ENCODE measurements around the gene GRID1. TPM values are rescaled to one million over a fixed set of nuclear protein-coding genes. Genes with fewer than 3 reads are reported as not detected.

GRID1 gene
- total RNA-seq, 2 experiments from 2014 or later = not detected

DNA sequence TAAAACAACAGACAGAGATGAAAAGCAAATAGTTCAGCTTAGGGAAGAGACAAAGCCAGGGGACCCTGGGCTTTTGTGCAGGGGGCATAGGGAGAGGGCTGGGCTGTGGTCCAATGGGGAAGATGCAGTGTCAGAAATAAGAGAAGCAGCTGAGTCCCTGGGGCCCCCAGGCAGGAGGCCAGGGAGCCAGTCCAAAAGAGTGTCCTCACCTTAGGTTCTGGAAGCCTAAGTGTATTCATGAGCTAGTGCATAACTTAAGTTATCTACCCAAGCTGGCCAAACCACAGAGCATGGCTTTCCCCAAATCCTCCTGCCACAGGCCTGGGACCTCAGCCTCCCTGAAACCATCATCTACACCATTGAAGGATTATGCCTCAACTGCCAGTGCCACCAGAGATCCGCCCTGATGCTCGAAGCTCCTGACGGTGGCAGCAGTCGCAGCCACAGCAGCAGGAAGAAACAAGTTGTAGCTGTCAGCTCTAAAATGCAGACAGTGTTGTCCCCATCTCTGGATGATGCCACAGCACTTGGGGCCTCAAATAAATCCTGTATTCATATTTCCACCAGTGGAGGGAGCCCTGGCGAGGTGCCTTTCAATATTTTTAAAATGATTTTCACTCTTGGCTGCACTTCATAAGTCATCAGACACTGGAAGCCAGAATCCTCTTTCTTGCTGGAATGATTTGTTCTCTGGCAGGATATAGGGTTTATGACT lies 574.6 kb downstream of the GRID1 start:
- no peak overlapping the region for H3K27ac Mint-ChIP-seq

DNA sequence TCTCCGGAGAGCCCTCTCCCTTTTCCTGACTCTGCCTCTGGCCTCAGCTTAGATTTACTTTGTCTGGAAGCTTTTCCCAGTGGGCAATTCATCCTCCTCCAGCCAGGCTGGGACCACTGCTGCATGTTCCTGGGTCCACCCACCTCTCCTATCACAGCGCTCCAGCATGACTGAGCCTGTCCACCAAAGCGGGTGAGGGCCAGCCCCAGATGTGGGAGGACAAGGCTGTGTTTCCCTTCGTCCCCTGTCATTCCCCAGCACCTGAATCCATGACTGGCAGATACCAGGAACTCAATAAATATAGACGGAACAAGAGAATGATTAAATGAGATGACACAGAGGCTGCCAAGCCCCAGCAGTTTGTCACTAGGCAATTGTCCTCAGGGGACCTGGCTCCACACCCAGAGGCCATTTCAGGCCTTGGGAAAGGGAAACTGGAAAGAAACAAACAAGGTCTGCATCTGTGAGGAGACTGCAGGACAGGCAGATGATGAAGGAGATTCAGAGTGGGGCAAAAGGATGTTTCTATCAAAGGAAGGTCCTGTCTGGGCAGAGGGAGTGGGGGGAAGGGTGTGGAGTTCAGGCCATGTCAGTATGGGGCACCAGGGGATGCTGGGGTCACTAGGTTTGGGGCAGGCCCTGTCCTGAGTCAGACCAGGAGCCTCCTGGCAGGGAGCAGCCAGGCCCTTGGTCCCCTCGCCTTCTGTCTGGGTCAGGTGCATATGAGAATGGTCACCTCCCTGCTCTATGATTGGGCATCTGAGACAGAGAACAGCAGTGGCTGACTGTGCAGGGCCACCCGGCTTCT lies 576.4 kb downstream of the GRID1 start:
- Mint-ChIP-seq H3K4me1 (no peaks in the 10 kb centered on the region), H3K9me3 (no peaks in the 10 kb centered on the region), H3K27ac (no peak overlapping the region), H3K4me3 (no peak overlapping the region), H3K36me3 (no peaks in the 10 kb centered on the region), H3K27me3 (no peaks in the 10 kb centered on the region)
- ATAC-seq (ENCODE audit: low read depth) (no peak), DNase-seq (no peak)
- POLR2A ChIA-PET = no interaction called here

More for the DNA sequence above, 574.6 kb downstream of the GRID1 start:
- H3K9me3 Mint-ChIP-seq = no peaks in the 10 kb centered on the region
- no peak for DNase-seq
- POLR2A ChIA-PET = no interaction called here
- H3K27me3 Mint-ChIP-seq = no peaks in the 10 kb centered on the region
- no peaks in the 10 kb centered on the region for H3K4me1 Mint-ChIP-seq
- ATAC-seq (ENCODE audit: low read depth) = no peak
- no peaks in the 10 kb centered on the region for H3K36me3 Mint-ChIP-seq
- H3K4me3 Mint-ChIP-seq = no peak overlapping the region

DNA sequence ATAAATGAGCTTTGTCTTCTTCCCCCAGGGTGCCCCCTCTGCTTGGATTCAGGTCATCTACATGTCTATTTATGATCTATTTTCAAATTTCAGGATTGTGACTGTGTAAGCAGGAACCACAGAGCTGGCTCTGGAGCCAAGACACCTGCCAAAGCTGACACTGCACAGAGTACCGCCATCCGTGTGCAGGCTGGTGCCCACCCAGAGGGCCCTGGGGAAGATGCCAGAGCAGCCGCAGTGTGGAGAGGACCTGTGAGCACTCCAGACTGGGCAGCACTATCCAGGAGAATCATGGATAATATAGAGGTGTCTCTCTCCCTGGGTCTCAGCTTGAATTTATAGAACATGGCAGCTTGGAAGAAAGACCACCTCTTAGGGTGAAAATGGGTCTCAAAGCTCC lies 577.5 kb downstream of the GRID1 start:
- POLR2A ChIA-PET = no interaction called here
- Mint-ChIP-seq H3K9me3 (no peaks in the 10 kb centered on the region), H3K4me1 (no peaks in the 10 kb centered on the region), H3K27ac (no peak overlapping the region), H3K36me3 (no peaks in the 10 kb centered on the region), H3K4me3 (no peak overlapping the region), H3K27me3 (no peaks in the 10 kb centered on the region)
- ATAC-seq (ENCODE audit: low read depth) (no peak), DNase-seq (no peak)

DNA sequence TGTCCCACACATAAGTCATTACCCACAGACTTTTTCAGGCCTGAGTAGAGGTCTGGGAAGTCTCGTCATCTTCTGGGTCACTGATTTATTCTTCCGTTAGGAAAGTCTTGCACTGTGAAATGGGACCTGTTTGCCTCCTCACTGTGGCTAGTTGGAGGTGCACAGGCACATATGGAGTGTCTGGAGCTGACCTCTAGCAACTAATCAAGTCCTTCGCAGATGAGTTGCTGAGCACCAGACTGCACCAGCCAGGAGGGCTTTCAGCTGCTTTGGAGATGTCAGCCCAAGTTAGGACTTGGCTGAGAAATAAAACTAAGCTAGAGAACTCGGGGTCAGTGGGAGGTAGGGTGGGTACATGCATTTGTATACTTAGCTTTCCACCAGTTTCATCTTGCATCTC lies 578.0 kb downstream of the GRID1 start:
- ATAC-seq (ENCODE audit: low read depth) (no peak), DNase-seq (no peak)
- POLR2A ChIA-PET = no interaction called here
- no peaks in the 10 kb centered on the region for H3K4me1 Mint-ChIP-seq
- no peak overlapping the region for H3K4me3 Mint-ChIP-seq
- no peaks in the 10 kb centered on the region for H3K9me3 Mint-ChIP-seq
- no peaks in the 10 kb centered on the region for H3K36me3 Mint-ChIP-seq
- no peak overlapping the region for H3K27ac Mint-ChIP-seq
- H3K27me3 Mint-ChIP-seq = no peaks in the 10 kb centered on the region

DNA sequence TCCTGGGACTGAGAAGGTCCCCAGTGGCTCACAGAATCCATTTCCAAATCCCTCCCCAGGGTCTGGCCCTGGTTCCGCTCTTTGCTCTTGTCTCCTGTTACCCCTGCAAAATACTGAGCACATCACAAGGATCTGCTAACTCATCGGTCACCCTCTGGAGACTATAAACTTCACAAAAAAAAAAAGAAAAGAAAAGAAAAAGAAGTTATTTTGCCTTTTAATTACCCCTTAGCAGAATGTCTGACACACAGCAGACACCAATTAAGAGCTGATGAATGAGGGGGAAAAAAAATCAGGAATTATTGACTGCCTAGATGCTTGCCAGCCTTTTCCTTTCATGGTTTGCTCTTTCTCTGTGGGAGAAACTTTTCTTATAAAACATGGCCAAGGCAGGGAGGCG lies 578.7 kb downstream of the GRID1 start:
- no peaks in the 10 kb centered on the region for H3K9me3 Mint-ChIP-seq

DNA sequence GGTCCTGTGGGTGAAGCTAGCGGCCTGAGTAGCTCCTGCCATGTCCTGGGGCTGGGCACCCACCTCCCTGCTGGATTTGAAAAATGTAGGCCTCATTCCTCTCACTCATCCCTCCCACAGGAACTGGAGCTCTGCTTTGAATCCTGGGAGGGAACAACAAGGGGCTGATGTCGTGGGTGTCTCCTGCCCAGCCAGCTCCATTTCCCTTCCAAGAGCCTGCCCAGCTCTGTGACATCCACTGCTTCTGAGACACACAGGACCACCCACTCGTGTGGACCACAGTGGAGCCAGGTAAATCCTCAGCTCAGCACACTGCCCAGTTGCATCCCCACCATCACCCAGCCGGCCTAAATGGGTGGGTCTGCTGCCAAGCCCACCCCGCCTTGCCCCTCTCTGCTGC lies 579.2 kb downstream of the GRID1 start:
- no peak overlapping the region for H3K27ac Mint-ChIP-seq
- no peak for ATAC-seq (ENCODE audit: low read depth)
- H3K27me3 Mint-ChIP-seq = no peaks in the 10 kb centered on the region
- H3K4me3 Mint-ChIP-seq = no peak overlapping the region
- POLR2A ChIA-PET = no interaction called here
- H3K9me3 Mint-ChIP-seq = no peaks in the 10 kb centered on the region
- no peaks in the 10 kb centered on the region for H3K36me3 Mint-ChIP-seq
- no peaks in the 10 kb centered on the region for H3K4me1 Mint-ChIP-seq
- DNase-seq = no peak

More for the DNA sequence above, 578.7 kb downstream of the GRID1 start:
- no peak overlapping the region for H3K27ac Mint-ChIP-seq
- H3K4me3 Mint-ChIP-seq = no peak overlapping the region
- ATAC-seq (ENCODE audit: low read depth) (no peak), DNase-seq (no peak)
- H3K36me3 Mint-ChIP-seq = no peaks in the 10 kb centered on the region
- H3K27me3 Mint-ChIP-seq = no peaks in the 10 kb centered on the region
- no peaks in the 10 kb centered on the region for H3K4me1 Mint-ChIP-seq
- POLR2A ChIA-PET = no interaction called here

DNA sequence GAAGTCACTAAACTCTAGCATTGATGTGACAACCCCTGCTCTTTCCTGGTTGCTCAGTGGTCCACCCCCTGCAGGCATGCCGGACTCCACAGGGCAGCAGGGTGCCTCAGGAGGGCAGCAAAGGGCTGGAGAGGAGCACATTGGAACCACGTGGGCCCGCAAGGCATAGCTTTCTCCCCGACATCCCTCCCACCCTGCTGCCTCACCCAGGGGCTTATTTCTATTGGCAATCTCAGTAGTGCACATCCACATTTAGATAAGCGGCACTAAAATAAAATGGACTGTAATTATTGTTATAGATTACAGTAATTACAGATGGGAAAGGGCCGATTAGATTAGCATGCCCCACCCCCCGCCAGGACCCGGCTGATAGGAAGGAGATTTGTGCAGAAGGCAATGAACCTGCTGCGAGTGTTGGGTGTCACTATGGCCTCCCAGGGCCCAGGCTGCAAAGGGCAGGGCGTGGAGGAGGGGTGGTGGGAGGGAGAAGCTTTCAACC lies 580.1 kb downstream of the GRID1 start:
- DNase-seq = no peak
- H3K4me3 Mint-ChIP-seq = no peak overlapping the region
- H3K9me3 Mint-ChIP-seq = no peaks in the 10 kb centered on the region
- H3K36me3 Mint-ChIP-seq = no peaks in the 10 kb centered on the region
- H3K27me3 Mint-ChIP-seq = no peaks in the 10 kb centered on the region
- no peaks in the 10 kb centered on the region for H3K4me1 Mint-ChIP-seq
- no peak for ATAC-seq (ENCODE audit: low read depth)
- no peak overlapping the region for H3K27ac Mint-ChIP-seq
- POLR2A ChIA-PET = no interaction called here

DNA sequence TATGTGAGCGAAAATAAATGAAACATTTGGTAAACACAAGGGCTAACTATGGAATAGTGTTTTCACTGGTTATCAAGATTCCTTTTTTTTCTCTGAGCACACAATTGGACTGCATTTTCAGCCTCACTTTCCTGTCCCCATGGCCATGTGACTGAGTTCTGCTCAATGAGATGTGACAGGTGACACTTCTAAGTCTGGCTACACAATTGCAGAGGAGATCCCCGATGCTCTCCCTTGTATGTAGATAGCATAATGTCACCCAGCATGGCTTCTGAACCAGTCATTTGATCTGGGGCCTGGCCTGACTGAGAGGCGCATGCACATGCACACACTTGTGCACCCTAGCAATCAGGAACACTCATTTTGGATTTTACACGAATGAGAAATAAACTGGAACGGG lies 581.8 kb downstream of the GRID1 start:
- no peaks in the 10 kb centered on the region for H3K4me1 Mint-ChIP-seq
- POLR2A ChIA-PET = no interaction called here
- DNase-seq (no peak), ATAC-seq (ENCODE audit: low read depth) (no peak)
- H3K36me3 Mint-ChIP-seq = no peaks in the 10 kb centered on the region
- no peak overlapping the region for H3K4me3 Mint-ChIP-seq
- H3K27me3 Mint-ChIP-seq = no peaks in the 10 kb centered on the region
- H3K27ac Mint-ChIP-seq = no peak overlapping the region
- H3K9me3 Mint-ChIP-seq = no peaks in the 10 kb centered on the region

DNA sequence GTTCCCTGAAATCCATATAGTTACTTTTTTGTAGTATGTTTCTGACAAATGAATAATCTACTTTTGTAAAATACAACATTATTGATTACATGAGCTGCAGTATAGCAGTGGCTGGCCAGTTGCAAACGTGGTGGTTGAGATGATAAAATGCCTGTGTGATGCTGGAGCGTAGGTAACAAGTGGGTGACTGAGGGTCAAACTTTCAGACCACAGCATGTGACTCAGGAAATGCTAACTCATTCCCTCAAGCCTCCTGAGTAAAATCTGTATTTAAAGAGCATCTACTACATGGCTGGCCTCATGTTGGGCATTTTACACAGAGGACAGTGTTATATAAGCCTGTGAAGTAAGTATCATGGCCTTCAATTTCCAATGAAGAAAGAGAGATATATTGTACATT lies 585.2 kb downstream of the GRID1 start:
- no peaks in the 10 kb centered on the region for H3K36me3 Mint-ChIP-seq
- POLR2A ChIA-PET = no interaction called here
- no peak overlapping the region for H3K4me3 Mint-ChIP-seq
- ATAC-seq (ENCODE audit: low read depth) = no peak
- H3K27me3 Mint-ChIP-seq = peaks cover 2% of the 10 kb centered on the region
- no peaks in the 10 kb centered on the region for H3K4me1 Mint-ChIP-seq
- H3K27ac Mint-ChIP-seq = no peak overlapping the region
- no peak for DNase-seq
- no peaks in the 10 kb centered on the region for H3K9me3 Mint-ChIP-seq

DNA sequence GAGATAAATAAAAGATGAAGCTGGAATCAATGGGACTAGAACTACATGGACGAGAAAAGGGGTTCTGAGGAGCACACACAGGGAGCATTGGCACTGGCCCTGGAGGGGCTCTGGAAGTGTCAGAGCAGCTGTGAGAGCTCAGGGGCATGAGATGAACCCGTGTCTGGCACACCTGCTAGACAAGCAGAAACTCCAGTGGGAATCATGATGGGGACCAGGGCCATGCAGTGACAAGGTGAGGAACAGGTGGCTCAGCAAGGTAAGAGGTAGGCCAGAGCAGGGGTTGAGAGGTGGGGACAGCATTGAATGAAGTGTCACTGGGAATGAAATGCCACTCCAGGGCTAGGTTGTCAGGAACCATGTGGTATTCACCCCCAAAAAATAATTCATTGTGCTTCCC lies 588.5 kb downstream of the GRID1 start:
- no peaks in the 10 kb centered on the region for H3K4me1 Mint-ChIP-seq
- DNase-seq (no peak), ATAC-seq (ENCODE audit: low read depth) (no peak)
- no peaks in the 10 kb centered on the region for H3K36me3 Mint-ChIP-seq
- no peaks in the 10 kb centered on the region for H3K9me3 Mint-ChIP-seq
- no peak overlapping the region for H3K4me3 Mint-ChIP-seq
- peaks cover 2% of the 10 kb centered on the region for H3K27me3 Mint-ChIP-seq
- no peak overlapping the region for H3K27ac Mint-ChIP-seq
- POLR2A ChIA-PET = no interaction called here

DNA sequence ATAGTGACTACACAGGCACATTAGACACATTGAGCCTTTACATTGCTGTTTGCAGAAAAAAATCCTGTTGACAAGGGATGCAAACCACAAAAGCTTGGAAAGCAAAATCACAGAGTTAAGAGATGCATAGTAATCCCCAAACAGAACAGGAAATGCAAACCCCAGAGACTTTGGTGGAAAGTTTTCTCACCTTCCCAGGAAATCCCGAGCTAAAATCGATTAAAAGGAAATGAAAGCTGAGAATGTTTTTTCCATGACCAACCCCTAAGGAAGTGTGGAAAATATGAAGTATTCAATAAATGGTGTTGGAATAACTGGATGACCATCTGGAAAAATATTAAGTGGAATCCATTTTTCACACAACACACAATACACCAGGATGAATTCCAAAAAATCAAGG lies 598.7 kb downstream of the GRID1 start:
- DNase-seq = no peak
- H3K27me3 Mint-ChIP-seq = no peaks in the 10 kb centered on the region
- no peak overlapping the region for H3K4me3 Mint-ChIP-seq
- POLR2A ChIA-PET = no interaction called here
- H3K9me3 Mint-ChIP-seq = no peaks in the 10 kb centered on the region
- no peak overlapping the region for H3K27ac Mint-ChIP-seq
- ATAC-seq (ENCODE audit: low read depth) = no peak
- H3K36me3 Mint-ChIP-seq = no peaks in the 10 kb centered on the region
- H3K4me1 Mint-ChIP-seq = no peaks in the 10 kb centered on the region

DNA sequence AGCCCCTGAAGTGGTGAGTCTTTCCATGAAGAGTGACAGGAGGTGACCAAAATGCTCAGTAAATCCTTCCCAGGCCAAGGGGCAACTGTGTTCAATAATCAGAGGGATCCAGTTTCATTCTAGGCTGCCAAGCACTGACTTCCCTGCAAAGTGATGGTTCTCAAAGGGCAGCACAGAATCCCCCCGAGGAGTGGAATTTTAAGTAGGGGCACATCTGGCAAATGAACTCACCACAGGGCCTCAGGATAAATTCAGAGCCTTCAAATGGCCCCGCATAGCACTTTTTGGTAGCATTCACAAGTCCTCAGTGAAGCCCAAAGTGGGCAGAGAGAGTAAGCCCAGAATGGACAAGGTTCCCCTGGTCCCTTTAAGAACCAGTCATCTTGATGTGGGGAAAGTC lies 602.5 kb downstream of the GRID1 start:
- no peak overlapping the region for H3K27ac Mint-ChIP-seq
- H3K9me3 Mint-ChIP-seq = no peaks in the 10 kb centered on the region
- POLR2A ChIA-PET = no interaction called here
- no peaks in the 10 kb centered on the region for H3K27me3 Mint-ChIP-seq
- no peaks in the 10 kb centered on the region for H3K4me1 Mint-ChIP-seq
- DNase-seq (no peak), ATAC-seq (ENCODE audit: low read depth) (no peak)
- no peaks in the 10 kb centered on the region for H3K36me3 Mint-ChIP-seq
- H3K4me3 Mint-ChIP-seq = no peak overlapping the region

DNA sequence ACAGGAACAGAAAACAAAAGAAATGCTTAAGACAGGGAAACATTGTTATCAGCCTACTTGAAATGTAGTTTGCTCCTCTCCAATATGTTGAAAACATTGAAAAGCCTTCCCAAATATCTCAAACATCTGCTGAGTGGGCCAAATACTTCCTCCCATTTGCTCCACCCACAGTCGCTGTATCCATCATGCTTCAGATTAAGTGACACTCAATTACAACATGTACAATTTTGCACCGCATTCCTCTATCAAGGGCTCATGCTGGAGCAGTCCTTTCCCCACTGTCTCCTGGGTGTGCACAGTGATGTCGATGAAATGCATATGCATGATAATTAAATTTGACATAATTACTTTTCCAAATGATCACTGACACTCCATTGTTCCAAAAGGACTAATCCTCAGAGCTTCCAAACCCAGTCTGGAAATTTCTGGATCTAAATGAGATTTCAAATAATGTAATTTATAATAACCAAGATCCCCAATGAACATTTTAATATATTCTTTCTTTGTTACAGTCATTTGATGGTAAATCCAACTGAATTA lies 604.6 kb downstream of the GRID1 start:
- no peak for ATAC-seq (ENCODE audit: low read depth)
- H3K27me3 Mint-ChIP-seq = no peaks in the 10 kb centered on the region
- POLR2A ChIA-PET = no interaction called here
- H3K9me3 Mint-ChIP-seq = no peaks in the 10 kb centered on the region
- H3K4me3 Mint-ChIP-seq = no peak overlapping the region
- no peak overlapping the region for H3K27ac Mint-ChIP-seq
- H3K36me3 Mint-ChIP-seq = no peaks in the 10 kb centered on the region
- DNase-seq = no peak
- no peaks in the 10 kb centered on the region for H3K4me1 Mint-ChIP-seq

Measured in activated naive CD8-positive, alpha-beta T cell treated with anti-CD3 and anti-CD28 coated beads, Interleukin-2, amount 10 ng/mL, durations not matched to agents 7 days and 5 days (primary cell).